ENCODE measurements around the gene C9orf40.

GRCh38 chr9:74951725-74952151, 974 bp downstream of the C9orf40 start:
- TF ChIP-seq CTCF (IDR thresholded peaks at IDR 0.05) (no peak), POLR2A (IDR thresholded peaks at IDR 0.05) (no peak)
